H1 (cell line): Measurements from ENCODE around the gene CFAP157. TPM values are rescaled to one million over a fixed set of nuclear protein-coding genes. Genes with fewer than 3 reads are reported as not detected.

Source experiments
- CEBPB ChIP-seq: IDR thresholded peaks from 2 replicates; pipeline ENCODE4 v1.6.1; 2012; ENCODE audit warnings: low read depth, low read length
- polyA plus RNA-seq, 7 experiments: library from polyadenylated mRNA; depleted of rRNA in 3 of 7; stranded (reverse) in 5 of 7; unstranded in 2 of 7; fragments of >200 nt in 5 of 7; fragments of 200-250 nt in 2 of 7; gene quantifications; 1 replicate in 5 of 7; 2 replicates in 1 of 7; 4 replicates in 1 of 7; pipeline versions ENCODE4 v1.2.1 to v1.2.3, GENCODE V29; 2011 to 2013; ENCODE audit warnings: missing spikeins in 2 of 7, mixed read lengths in 2 of 7
- total RNA-seq: library from RNA; stranded (reverse); fragmentation: NEBNext Ultra II Directional; extraction: Animal tissue kit (Norgen Biotek cat#: 25700); gene quantifications from 2 replicates; pipeline ENCODE4 v1.2.1, GENCODE V29; 2021

Gene CFAP157
- total and polyA plus RNA-seq, 2 of the 8 experiments (the other 6 are each of a cell fraction or from before 2014, with no cell fraction given): not detected

DNA sequence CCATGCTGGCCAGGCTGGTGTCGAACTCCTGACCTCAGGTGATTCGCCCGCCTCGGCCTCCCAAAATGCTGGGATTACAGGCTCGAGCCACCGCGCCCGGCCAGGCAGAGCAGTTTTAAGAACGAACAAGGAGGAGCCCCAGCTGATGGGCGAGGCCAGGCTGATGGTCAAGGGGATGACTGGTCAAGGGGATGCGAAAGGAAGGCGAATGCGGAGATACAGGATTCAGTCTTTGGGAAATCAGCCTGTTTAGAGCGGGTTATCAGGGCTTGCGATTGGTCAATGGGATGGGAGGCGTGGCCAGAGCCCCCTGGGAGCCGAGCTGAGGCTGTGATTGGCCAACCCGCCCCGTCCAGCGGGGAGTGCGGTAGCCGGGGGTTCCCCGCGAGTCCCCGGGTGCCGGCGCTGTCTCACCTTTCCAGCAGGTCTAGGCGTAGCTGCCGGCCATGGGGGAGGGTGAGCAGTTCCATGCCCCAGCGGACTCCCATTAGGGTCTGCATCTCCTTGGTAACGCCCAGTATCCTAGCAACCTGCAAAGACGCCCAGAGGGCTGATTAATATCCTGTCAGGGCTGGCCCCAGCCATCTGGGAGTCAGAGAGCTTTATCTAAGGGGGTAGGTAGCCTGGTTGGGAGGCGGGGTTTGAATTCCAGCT is 35.8 kb downstream of the CFAP157 start (continued):
- TF ChIP-seq CEBPB: peak; percentile 71
